Neutrophil (primary cell): ENCODE data around the gene EXOC4.

ENCODE experiments used
- H3K27ac ChIP-seq: fragments of 200-600 bp; sonication (generic); 2 replicates; pipeline ENCODE4 v1.5.1; 2016; ENCODE audit warnings: mild to moderate bottlenecking, moderate library complexity
- H3K27me3 ChIP-seq: fragments of 200-600 bp; sonication (generic); 2 replicates; pipeline ENCODE4 v1.6.0; 2016; ENCODE audit warnings: mild to moderate bottlenecking
- H3K36me3 ChIP-seq: fragments of 200-600 bp; sonication (generic); 2 replicates; pipeline ENCODE4 v1.5.1; 2017
- H3K4me1 ChIP-seq, 2 experiments: fragments of 200-600 bp in 1 of 2; sonication (generic) in 1 of 2; 1 replicate in 1 of 2; 2 replicates in 1 of 2; pipeline versions ENCODE4 v1.5.1 to v1.6.1; 2013 to 2016; ENCODE audit warnings: low read depth in 1 of 2, low read length in 1 of 2, mild to moderate bottlenecking in 1 of 2, moderate library complexity in 1 of 2; ENCODE audit not compliant: control insufficient read depth in 1 of 2, insufficient read depth in 1 of 2
- H3K4me3 ChIP-seq, 2 experiments: fragments of 200-600 bp in 1 of 2; sonication (generic) in 1 of 2; 1 replicate in 1 of 2; 2 replicates in 1 of 2; pipeline ENCODE4 v1.5.1; 2013 to 2016; ENCODE audit warnings: low read depth in 1 of 2, low read length in 1 of 2, mild to moderate bottlenecking in 1 of 2, moderate library complexity in 1 of 2
- H3K9me3 ChIP-seq: fragments of 200-600 bp; sonication (generic); 2 replicates; pipeline ENCODE4 v1.5.1; 2016
- TF ChIP-seq, protein P1 (sequence below): fragments of 200-600 bp; sonication (generic); IDR thresholded peaks from 2 replicates; pipeline ENCODE4 v1.5.1; 2016; ENCODE audit warnings: antibody characterized with exemption

Gene EXOC4

DNA sequence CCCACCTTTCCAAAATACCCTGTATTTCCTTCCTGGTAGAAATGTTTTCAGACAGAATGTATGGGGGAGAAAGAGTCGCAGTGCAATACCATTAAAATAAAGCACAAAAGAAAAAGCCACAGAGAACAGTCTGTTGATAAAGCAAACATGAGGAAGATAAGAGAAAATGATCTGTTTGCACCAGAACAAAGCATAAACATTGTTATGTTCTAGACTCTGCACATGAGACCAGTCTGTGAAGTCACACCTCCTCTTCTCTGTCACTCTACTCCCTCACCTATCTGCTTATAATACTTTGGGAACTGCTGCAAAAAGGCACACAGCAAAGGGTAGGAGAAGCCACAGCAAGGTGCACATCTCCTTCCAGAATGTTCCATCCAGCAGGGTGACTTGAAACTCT lies 807.0 kb downstream of the EXOC4 start:
- H3K9me3 ChIP-seq: no peaks in the 10 kb centered on the region
- no peaks in the 10 kb centered on the region for H3K36me3 ChIP-seq
- H3K4me1 ChIP-seq: no peaks in the 10 kb centered on the region
- TF ChIP-seq, protein P1, sequence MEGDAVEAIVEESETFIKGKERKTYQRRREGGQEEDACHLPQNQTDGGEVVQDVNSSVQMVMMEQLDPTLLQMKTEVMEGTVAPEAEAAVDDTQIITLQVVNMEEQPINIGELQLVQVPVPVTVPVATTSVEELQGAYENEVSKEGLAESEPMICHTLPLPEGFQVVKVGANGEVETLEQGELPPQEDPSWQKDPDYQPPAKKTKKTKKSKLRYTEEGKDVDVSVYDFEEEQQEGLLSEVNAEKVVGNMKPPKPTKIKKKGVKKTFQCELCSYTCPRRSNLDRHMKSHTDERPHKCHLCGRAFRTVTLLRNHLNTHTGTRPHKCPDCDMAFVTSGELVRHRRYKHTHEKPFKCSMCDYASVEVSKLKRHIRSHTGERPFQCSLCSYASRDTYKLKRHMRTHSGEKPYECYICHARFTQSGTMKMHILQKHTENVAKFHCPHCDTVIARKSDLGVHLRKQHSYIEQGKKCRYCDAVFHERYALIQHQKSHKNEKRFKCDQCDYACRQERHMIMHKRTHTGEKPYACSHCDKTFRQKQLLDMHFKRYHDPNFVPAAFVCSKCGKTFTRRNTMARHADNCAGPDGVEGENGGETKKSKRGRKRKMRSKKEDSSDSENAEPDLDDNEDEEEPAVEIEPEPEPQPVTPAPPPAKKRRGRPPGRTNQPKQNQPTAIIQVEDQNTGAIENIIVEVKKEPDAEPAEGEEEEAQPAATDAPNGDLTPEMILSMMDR: no peak
- H3K27ac ChIP-seq: no peak overlapping the region
- H3K4me3 ChIP-seq: no peak overlapping the region
- no peaks in the 10 kb centered on the region for H3K27me3 ChIP-seq

DNA sequence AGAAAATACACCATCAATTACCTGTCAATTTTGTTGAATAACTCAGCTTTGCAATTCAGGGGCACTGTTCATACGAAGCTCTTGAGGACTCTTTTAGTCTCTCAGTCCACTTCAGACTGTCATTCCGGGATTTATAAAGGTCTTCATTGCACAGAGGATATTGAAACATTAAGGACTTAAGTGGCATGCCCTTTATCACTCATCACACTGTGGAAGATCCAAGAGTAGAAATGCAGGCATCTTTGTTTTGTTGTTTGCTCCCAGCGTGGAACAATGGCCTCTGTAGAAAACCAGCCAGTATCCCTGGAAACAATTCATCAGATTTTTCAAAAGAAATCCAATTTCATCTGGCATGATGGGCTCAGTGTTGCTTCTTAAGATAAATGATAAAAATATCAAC lies 808.0 kb downstream of the EXOC4 start:
- Histone ChIP-seq H3K36me3 (no peaks in the 10 kb centered on the region), H3K27me3 (no peaks in the 10 kb centered on the region), H3K9me3 (no peaks in the 10 kb centered on the region), H3K4me3 (no peak overlapping the region), H3K4me1 (no peaks in the 10 kb centered on the region), H3K27ac (no peak overlapping the region)
- TF ChIP-seq, protein P1: no peak

DNA sequence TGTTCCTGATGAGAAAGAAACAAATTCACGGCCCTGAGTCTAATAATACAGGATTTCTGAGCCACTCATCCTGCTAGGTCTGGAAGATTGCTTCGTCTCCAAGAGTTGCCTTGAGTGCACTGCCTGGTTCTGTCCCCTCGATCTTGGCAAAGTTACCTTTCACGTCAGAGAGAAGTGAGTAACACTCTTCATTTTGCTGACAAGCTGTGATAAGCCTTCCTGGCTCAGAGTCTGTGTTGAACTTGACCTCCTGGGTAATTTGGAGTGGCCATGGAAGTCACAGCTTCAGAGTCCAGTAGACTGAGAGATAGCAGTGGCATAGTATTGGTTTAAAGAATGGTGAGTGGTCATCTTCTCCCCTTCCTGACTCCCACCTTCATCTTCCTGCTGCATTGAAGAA lies 809.6 kb downstream of the EXOC4 start:
- Histone ChIP-seq H3K27ac (no peak overlapping the region), H3K36me3 (no peaks in the 10 kb centered on the region), H3K4me3 (no peak overlapping the region), H3K9me3 (no peaks in the 10 kb centered on the region), H3K4me1 (no peaks in the 10 kb centered on the region), H3K27me3 (no peaks in the 10 kb centered on the region)
- TF ChIP-seq, protein P1: no peak

DNA sequence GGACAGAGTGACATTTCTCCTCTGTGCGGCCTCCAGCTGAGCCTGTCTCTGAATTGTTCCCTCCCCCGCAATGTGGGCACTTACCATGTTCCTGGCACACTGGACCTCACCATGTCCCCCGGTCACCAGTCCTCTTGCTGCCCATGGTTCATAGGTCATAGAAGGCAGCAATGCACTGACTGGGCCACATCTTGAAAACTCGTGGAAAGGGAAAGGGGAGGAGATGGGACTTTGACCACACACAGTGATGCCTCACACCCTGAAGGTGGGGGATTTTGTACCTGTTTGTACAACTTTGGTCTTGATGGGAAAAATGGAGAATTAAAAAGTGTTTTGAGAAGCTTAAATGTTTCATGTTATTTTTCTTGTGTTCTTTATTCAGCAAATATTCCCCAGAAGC lies 812.5 kb downstream of the EXOC4 start:
- Histone ChIP-seq H3K4me1 (no peaks in the 10 kb centered on the region), H3K27ac (no peak overlapping the region), H3K9me3 (no peaks in the 10 kb centered on the region), H3K4me3 (no peak overlapping the region), H3K36me3 (no peaks in the 10 kb centered on the region), H3K27me3 (no peaks in the 10 kb centered on the region)
- TF ChIP-seq, protein P1: no peak

DNA sequence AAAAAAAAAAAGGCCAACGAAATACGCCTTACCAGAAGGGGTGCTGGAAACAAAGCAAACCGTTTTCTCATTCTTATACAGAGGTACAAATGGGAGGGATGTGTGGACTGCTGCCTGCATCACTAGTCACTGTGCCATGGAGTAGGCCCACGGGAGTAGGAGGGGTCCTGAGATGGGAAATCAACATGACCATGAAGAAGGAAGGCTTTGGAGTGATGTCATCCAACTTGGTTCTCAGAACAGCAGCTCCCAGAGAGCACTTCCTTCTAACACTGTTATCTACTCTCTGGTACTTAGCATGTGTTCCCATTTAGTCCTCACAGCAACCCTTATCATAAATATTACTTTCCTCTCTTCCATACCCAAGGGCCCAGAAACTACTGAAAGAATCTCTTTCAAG lies 814.3 kb downstream of the EXOC4 start:
- TF ChIP-seq, protein P1: no peak

DNA sequence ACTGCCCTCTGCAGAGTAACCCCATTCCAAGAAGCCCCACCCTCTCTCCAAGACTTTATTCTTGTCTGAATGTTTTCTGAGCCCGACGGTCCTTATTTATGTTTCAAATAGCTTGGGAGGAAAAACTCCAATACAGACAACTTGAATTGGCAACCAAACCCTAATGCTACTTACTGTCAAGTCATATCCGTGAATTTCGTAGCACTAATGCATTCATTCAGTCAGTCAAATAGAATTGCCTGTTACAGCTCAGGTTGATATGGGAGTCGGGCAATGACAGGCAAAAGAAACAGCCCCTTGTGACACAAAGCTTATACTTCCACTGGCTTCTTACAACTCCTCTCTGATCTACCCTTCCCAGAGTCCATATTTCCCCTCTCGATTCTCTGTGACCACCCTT lies 815.8 kb downstream of the EXOC4 start:
- Histone ChIP-seq H3K4me3 (no peak overlapping the region), H3K4me1 (no peaks in the 10 kb centered on the region), H3K27me3 (no peaks in the 10 kb centered on the region), H3K36me3 (no peaks in the 10 kb centered on the region), H3K9me3 (no peaks in the 10 kb centered on the region), H3K27ac (no peak overlapping the region)
- TF ChIP-seq, protein P1: no peak

More for the DNA sequence above, 814.3 kb downstream of the EXOC4 start:
- Histone ChIP-seq H3K4me1 (no peaks in the 10 kb centered on the region), H3K4me3 (no peak overlapping the region), H3K27me3 (no peaks in the 10 kb centered on the region), H3K36me3 (no peaks in the 10 kb centered on the region), H3K27ac (no peak overlapping the region), H3K9me3 (no peaks in the 10 kb centered on the region)
